HepG2 (cell line): Measurements from ENCODE around the gene PLVAP. TPM values are rescaled to one million over a fixed set of nuclear protein-coding genes. Genes with fewer than 3 reads are reported as not detected.

Experiments
- ATAC-seq: fragments of 200-7000 bp; cut with Tn5 transposase; 3 replicates; pipeline ENCODE4 v1.9.1; 2020; ENCODE audit warnings: mild to moderate bottlenecking, moderate library complexity
- BruUV-seq: library from RNA; stranded (reverse); fragments of 400-500 nt; replicated peaks from 2 replicates; lab custom pipeline; 2021; lab: Mats Ljungman, UMichigan
- CTCF ChIA-PET: fragments of 300-600 bp; formaldehyde crosslinking; extraction: SDS; loops from one replicate; lab custom pipeline; 2021; ENCODE audit warnings: low total read pairs, inconsistent platforms, low intra/inter-chr PET ratio; lab: Yijun Ruan, JAX
- POLR2A ChIA-PET: fragments of 350-600 bp; sonication (Branson Sonifier 250); formaldehyde crosslinking; loops from one replicate; lab custom pipeline; 2020; ENCODE audit warnings: antibody characterized with exemption, inconsistent platforms; lab: Yijun Ruan, JAX
- DNase-seq: peaks from one replicate; pipeline ENCODE4 v3.0.0-alpha.2; 2015; ENCODE audit warnings: low spot score
- FAIRE-seq: peaks from 3 replicates; lab custom pipeline; 2011; peaks lifted over from hg19 to GRCh38; lab: Jason Lieb, UNC
- H2AFZ ChIP-seq: one replicate; pipeline ENCODE4 v1.6.1; 2011; ENCODE audit warnings: low read length, inconsistent platforms
- H3K27ac ChIP-seq: fragments of 300-600 bp; 3 replicates; pipeline ENCODE4 v1.8.0; 2011; ENCODE audit warnings: mixed run types, mild to moderate bottlenecking, mixed read lengths, low read length, inconsistent platforms; ENCODE audit not compliant: insufficient read depth; ENCODE audit errors: extremely low read length
- H3K27me3 ChIP-seq, 2 experiments: fragments of 200-600 bp in 1 of 2; 2 replicates in 1 of 2; 3 replicates in 1 of 2; pipeline versions ENCODE4 v1.6.0 to v1.8.0; 2011; ENCODE audit warnings: low read length in 2 of 2, mild to moderate bottlenecking in 2 of 2, moderate library complexity in 2 of 2, inconsistent platforms in 1 of 2; ENCODE audit not compliant: insufficient read depth in 2 of 2, control insufficient read depth in 1 of 2
- H3K36me3 ChIP-seq, 2 experiments: fragments of 200-600 bp in 1 of 2; replicated peaks in 1 of 2; 2 replicates in 1 of 2; 3 replicates in 1 of 2; pipeline versions ENCODE4 v1.5.1 to v1.8.0; 2011; ENCODE audit warnings: low read length in 2 of 2, inconsistent platforms in 1 of 2; ENCODE audit not compliant: insufficient read depth in 2 of 2, control insufficient read depth in 1 of 2
- H3K4me1 ChIP-seq: 2 replicates; pipeline ENCODE4 v1.5.1; 2012; ENCODE audit warnings: low read length, inconsistent platforms; ENCODE audit not compliant: insufficient read depth
- H3K4me2 ChIP-seq: 2 replicates; pipeline ENCODE4 v1.6.0; 2011; ENCODE audit warnings: low read depth, low read length, inconsistent platforms
- H3K4me3 ChIP-seq, 3 experiments: fragments of 200-600 bp in 1 of 3; sonication (generic), shearing (Covaris generic) in 1 of 3; replicated peaks in 1 of 3; 2 replicates each; pipeline ENCODE4 v1.5.1; 2011 to 2016; ENCODE audit warnings: low read length in 3 of 3, inconsistent platforms in 2 of 3, low read depth in 2 of 3, mild to moderate bottlenecking in 2 of 3, control low read depth in 1 of 3, mixed read lengths in 1 of 3; ENCODE audit not compliant: insufficient read depth in 1 of 3
- H3K79me2 ChIP-seq: one replicate; pipeline ENCODE4 v1.6.1; 2011; ENCODE audit warnings: low read length, inconsistent platforms; ENCODE audit not compliant: insufficient read depth
- H3K9ac ChIP-seq: 2 replicates; pipeline ENCODE4 v1.6.0; 2011; ENCODE audit warnings: mild to moderate bottlenecking, low read depth, low read length, inconsistent platforms; ENCODE audit not compliant: insufficient read depth
- H3K9me3 ChIP-seq: 2 replicates; pipeline ENCODE4 v1.5.1; 2012; ENCODE audit warnings: mild to moderate bottlenecking, low read length
- H4K20me1 ChIP-seq: 2 replicates; pipeline ENCODE4 v1.6.0; 2011; ENCODE audit warnings: inconsistent platforms, mild to moderate bottlenecking, low read length, moderate library complexity; ENCODE audit not compliant: insufficient read depth
- CEBPZ ChIP-seq: IDR thresholded peaks from 2 replicates; pipeline ENCODE4 v1.6.1; 2012; ENCODE audit warnings: low read length, improper control_type of control experiment
- E2F1 ChIP-seq: sonication (generic); formaldehyde crosslinking; IDR thresholded peaks from 2 replicates; pipeline ENCODE4 v1.5.0; 2020; ENCODE audit warnings: missing genetic modification reagents
- GRHL1 ChIP-seq: sonication (generic); formaldehyde crosslinking; conservative IDR thresholded peaks from 2 replicates; pipeline ENCODE4 v1.8.0; 2022; ENCODE audit warnings: missing genetic modification reagents
- HNF4G ChIP-seq, 2 experiments: sonication (generic) in 1 of 2; formaldehyde crosslinking in 1 of 2; IDR thresholded peaks; 2 replicates each; pipeline versions ENCODE4 v1.4.0 to v1.6.1; 2011 to 2020; ENCODE audit warnings: borderline replicate concordance in 2 of 2, low read depth in 2 of 2, mild to moderate bottlenecking in 2 of 2, low read length in 1 of 2, missing genetic modification reagents in 1 of 2, moderate library complexity in 1 of 2
- MTERF4 ChIP-seq: sonication (generic); formaldehyde crosslinking; IDR thresholded peaks from 2 replicates; pipeline ENCODE4 v1.8.0; 2023; ENCODE audit warnings: mild to moderate bottlenecking, missing genetic modification reagents
- MXI1 ChIP-seq: IDR thresholded peaks from 3 replicates; pipeline ENCODE4 v1.6.1; 2012; ENCODE audit warnings: low read depth, low read length, inconsistent platforms, borderline replicate concordance
- YEATS2 ChIP-seq: sonication (generic); formaldehyde crosslinking; IDR thresholded peaks from 2 replicates; pipeline ENCODE4 v1.4.0; 2020; ENCODE audit warnings: missing genetic modification reagents, borderline replicate concordance
- ZBTB7A ChIP-seq: sonication (generic); formaldehyde crosslinking; IDR thresholded peaks from 2 replicates; pipeline ENCODE4 v1.8.0; 2022; ENCODE audit warnings: mild to moderate bottlenecking, missing genetic modification reagents
- ZMYM3 ChIP-seq: sonication (generic); formaldehyde crosslinking; IDR thresholded peaks from 2 replicates; pipeline ENCODE4 v1.5.1; 2020; ENCODE audit warnings: mild to moderate bottlenecking, missing genetic modification reagents
- ZNF354B ChIP-seq: sonication (generic); formaldehyde crosslinking; IDR thresholded peaks from 2 replicates; pipeline ENCODE4 v1.8.0; 2022; ENCODE audit warnings: mild to moderate bottlenecking, missing genetic modification reagents
- ZNF468 ChIP-seq: sonication (generic); formaldehyde crosslinking; IDR thresholded peaks from 2 replicates; pipeline ENCODE4 v1.8.0; 2022; ENCODE audit warnings: mild to moderate bottlenecking, moderate library complexity, missing genetic modification reagents
- ZNF629 ChIP-seq: sonication (generic); formaldehyde crosslinking; conservative IDR thresholded peaks from 2 replicates; pipeline ENCODE4 v1.5.0; 2020; ENCODE audit warnings: missing genetic modification reagents
- ZNF746 ChIP-seq: sonication (generic); formaldehyde crosslinking; IDR thresholded peaks from 2 replicates; pipeline ENCODE4 v1.8.0; 2022; ENCODE audit warnings: mild to moderate bottlenecking, missing genetic modification reagents
- ZNF75D ChIP-seq: sonication (generic); formaldehyde crosslinking; IDR thresholded peaks from 2 replicates; pipeline ENCODE4 v1.8.1; 2023; ENCODE audit warnings: missing genetic modification reagents, mild to moderate bottlenecking, borderline replicate concordance
- ZNF775 ChIP-seq: sonication (generic); formaldehyde crosslinking; IDR thresholded peaks from 2 replicates; pipeline ENCODE4 v1.4.0; 2020; ENCODE audit warnings: missing genetic modification reagents, mild to moderate bottlenecking, moderate library complexity, borderline replicate concordance
- WGBS: methylation state at CpG from one replicate; pipeline ENCODE4 v1.1.6; 2017; ENCODE audit warnings: low lambda C conversion rate; 5-methylcytosine and 5-hydroxymethylcytosine counted together
- in situ Hi-C: cut with HindIII; loops from 2 replicates; pipeline ENCODE4 v1.10.0; 2017; ENCODE audit warnings: low pct_unique_long_range_greater_than_20kb; ENCODE audit not compliant: extremely low pct_ligation_motif_present
- intact Hi-C: fragments of 100-400 bp; cut with micrococcal nuclease; formaldehyde crosslinking; loops from one replicate; pipeline ENCODE4 v1.10.0; 2022; ENCODE audit not compliant: unreplicated experiment
- polyA plus RNA-seq, 8 experiments: library from polyadenylated mRNA; depleted of rRNA in 3 of 8; stranded (reverse) in 7 of 8; unstranded in 1 of 8; fragments of >200 nt; fragmentation: Illumina TruSeq in 4 of 8; extraction: Trizol in 4 of 8; gene quantifications; 2 replicates each; pipeline versions ENCODE4 v1.2.1 to v1.2.3, GENCODE V29; 2011 to 2016; ENCODE audit warnings: low read depth in 4 of 8, missing spikeins in 1 of 8, mixed read lengths in 1 of 8; ENCODE audit not compliant: insufficient read depth in 1 of 8
- total RNA-seq, 5 experiments: library from RNA; depleted of rRNA; stranded (reverse); fragments of >200 nt; fragmentation: Illumina TruSeq; extraction: Trizol; gene quantifications; 2 replicates each; pipeline ENCODE4 v1.2.3, GENCODE V29; 2016; ENCODE audit warnings: low read depth in 1 of 5

The PLVAP gene
- total and polyA plus RNA-seq, 2 of the 13 experiments (the other 11 are each of a cell fraction or from before 2014, with no cell fraction given), result 0.26 TPM; not detected in 1

DNA sequence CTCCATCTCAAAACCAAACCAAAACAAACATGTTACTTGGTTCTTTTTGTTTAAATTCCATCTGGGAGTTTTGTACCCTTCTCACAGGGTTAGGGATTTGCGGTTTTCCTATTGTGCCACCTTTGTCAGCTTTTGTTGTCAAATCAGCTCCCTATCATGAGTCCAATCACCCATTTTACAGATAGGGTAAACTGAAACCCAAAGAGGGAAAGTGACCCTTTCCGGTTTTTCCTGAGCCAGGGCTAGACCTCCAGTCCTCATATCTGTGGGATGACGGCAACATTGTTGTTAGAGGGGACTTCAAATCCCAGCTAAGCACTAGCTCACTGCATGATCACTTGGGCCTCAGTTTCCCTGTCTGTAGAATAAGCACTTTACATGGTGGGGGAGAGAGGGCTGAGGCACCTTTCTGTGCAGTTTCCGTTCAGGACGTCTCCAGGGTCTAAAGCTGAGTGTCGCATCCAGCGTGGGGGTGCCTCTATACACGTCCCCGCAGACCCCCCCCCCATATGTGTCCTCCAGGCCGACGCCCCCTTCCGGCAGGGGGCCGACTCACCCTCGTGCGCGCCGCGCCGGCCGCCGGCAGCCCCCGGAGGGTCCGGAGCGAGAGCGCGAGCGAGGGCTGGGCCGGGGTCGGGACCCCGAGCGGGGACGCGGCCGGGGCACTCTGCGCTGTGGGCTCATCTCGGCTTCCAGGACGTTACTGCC lies 13.0 kb upstream of the PLVAP start:
- no peak overlapping the region for H3K9ac ChIP-seq
- H4K20me1 ChIP-seq, result no peaks in the 10 kb centered on the region
- DNase-seq, result no peak
- peaks cover 10% of the 10 kb centered on the region for H3K9me3 ChIP-seq
- BruUV-seq, result no TSS peak
- peaks cover 8% of the 10 kb centered on the region for H3K4me1 ChIP-seq
- no peak; the same call in 2 of the 3 replicates for ATAC-seq
- WGBS, result 65% methylated on average over 8 of the region's 37 CpGs
- CTCF ChIA-PET, result interaction anchor here (2.3 kb wide), 1 partner anchor 44 kb away, joined by 9 read pairs; no protein-coding TSS in a partner anchor
- in situ Hi-C loops (loop anchor here (5.0 kb wide), 1 partner anchor 43 kb away; no protein-coding TSS in a partner anchor), intact Hi-C loops (loop anchor here (5.0 kb wide), 1 partner anchor 323 kb away; no protein-coding TSS in a partner anchor)
- H3K79me2 ChIP-seq, result no peaks in the 10 kb centered on the region
- no peak for FAIRE-seq
- peak overlapping the region; percentile 31 to 63 (median 49); a peak in 5 of 6 replicates for H3K4me3 ChIP-seq
- peak overlapping the region; percentile 92 for H3K4me2 ChIP-seq
- no peak overlapping the region for H2AFZ ChIP-seq
- H3K27ac ChIP-seq, result no peak overlapping the region
- peaks cover 0 to 1% of the 10 kb centered on the region in 2 experiments; a peak in 1 of 5 replicates for H3K27me3 ChIP-seq
- POLR2A ChIA-PET, result no interaction called here
- H3K36me3 ChIP-seq, result no peaks in the 10 kb centered on the region
- TF ChIP-seq HNF4G (IDR thresholded peaks at IDR 0.05; ENCODE audit: borderline replicate concordance, low read depth, low read length) (no peak), HNF4G (CRISPR knock-in tag; IDR thresholded peaks at IDR 0.05; ENCODE audit: borderline replicate concordance, low read depth) (no peak), ZNF746 (no peak), ZMYM3 (0 out of 2 replicates have a peak, but pooled peaks have one; percentile 13), ZBTB7A (no peak), ZNF75D (CRISPR knock-in tag) (no peak), MXI1 (no peak), E2F1 (CRISPR knock-in tag) (no peak), ZNF354B (CRISPR knock-in tag) (no peak), MTERF4 (CRISPR knock-in tag) (no peak), ZNF629 (peak; percentile 87), ZNF775 (CRISPR knock-in tag) (no peak), ZNF468 (CRISPR knock-in tag) (no peak), CEBPZ (no peak), GRHL1 (CRISPR knock-in tag) (no peak), YEATS2 (CRISPR knock-in tag) (no peak)
